SK-N-MC (cell line): ENCODE results near the gene GPR158.

Experiments used
- EZH2 ChIP-seq: fragments of 200-600 bp; sonication (generic); IDR thresholded peaks from one replicate; pipeline ENCODE4 v1.6.1; 2017; ENCODE audit warnings: antibody characterized with exemption
- FOXP2 ChIP-seq: optimal IDR thresholded peaks from 2 replicates; pipeline ENCODE3; 2011; ENCODE audit warnings: mild to moderate bottlenecking, moderate library complexity; ENCODE audit not compliant: insufficient read depth; ENCODE audit errors: extremely low read length, control extremely low read depth
- POLR2AphosphoS5 ChIP-seq: IDR thresholded peaks from 2 replicates; pipeline ENCODE4 v1.6.1; 2012; ENCODE audit warnings: mild to moderate bottlenecking, low read depth, low read length, borderline replicate concordance

DNA sequence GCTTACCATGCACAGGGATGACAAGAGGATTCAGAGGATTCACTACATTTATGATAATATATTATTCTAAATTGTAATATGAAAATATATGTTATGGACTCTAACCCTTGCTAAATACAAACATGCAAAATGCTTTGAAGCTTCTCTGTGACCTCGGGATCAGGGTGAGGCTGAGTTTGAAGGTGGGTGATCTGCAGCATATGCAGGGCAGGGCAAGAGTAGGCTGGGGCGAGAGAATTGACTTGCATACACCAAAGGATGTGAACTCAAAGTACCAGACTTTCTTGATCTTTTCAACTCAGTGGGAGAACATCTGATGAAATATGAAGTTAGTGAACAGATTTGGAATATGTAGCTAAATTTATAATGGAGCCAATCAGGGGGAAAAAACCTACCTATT lies 57.0 kb downstream of the GPR158 start:
- no peak for TF ChIP-seq EZH2
- no peak for TF ChIP-seq POLR2AphosphoS5
- TF ChIP-seq FOXP2, result no peak
